Measurements from ENCODE around the gene COL18A1. TPM values are rescaled to one million over a fixed set of nuclear protein-coding genes. Genes with fewer than 3 reads are reported as not detected.

The COL18A1 gene
- total RNA-seq, 1 experiment from 2014 or later = 3.7 TPM

GRCh38 chr21:45562402-45562801, 157.4 kb downstream of the COL18A1 start:
- DNase-seq (ENCODE audit: extremely low read depth, low read depth) = no peak

GRCh38 chr21:45562965-45563364, 158.0 kb downstream of the COL18A1 start:
- DNase-seq (ENCODE audit: extremely low read depth, low read depth) = no peak

Small RNA genes within 50 kb of the gene (small RNA-seq; reads per million reads assigned to genes)
- 0 reads per million in 2 experiments for gene MIR6815
- 0 to 0.12 reads per million in 2 experiments for gene MTCO1P3

Other genes starting within 250 kb of the COL18A1 start
- gene POFUT2, start 117.3 kb upstream of the COL18A1 start, total RNA-seq (2014; rRNA removed; shearing (Covaris generic)) = 14.1 and 18.6 TPM in 2 replicates
- 11.5 and 14.9 TPM in 2 replicates for gene SLC19A1, start 137.3 kb downstream of the COL18A1 start, total RNA-seq (2014; rRNA removed; shearing (Covaris generic))
- 24.1 and 24.2 TPM in 2 replicates for gene PCBP3, start 238.6 kb downstream of the COL18A1 start, total RNA-seq (2014; rRNA removed; shearing (Covaris generic))

Measured in NCI-H460 (cell line).